ENCODE measurements around the gene CAB39. TPM values are rescaled to one million over a fixed set of nuclear protein-coding genes. Genes with fewer than 3 reads are reported as not detected.

Gene CAB39
- polyA plus RNA-seq, 1 of the 3 experiments (the other 2 are of a cell fraction), result 15.7 TPM

DNA sequence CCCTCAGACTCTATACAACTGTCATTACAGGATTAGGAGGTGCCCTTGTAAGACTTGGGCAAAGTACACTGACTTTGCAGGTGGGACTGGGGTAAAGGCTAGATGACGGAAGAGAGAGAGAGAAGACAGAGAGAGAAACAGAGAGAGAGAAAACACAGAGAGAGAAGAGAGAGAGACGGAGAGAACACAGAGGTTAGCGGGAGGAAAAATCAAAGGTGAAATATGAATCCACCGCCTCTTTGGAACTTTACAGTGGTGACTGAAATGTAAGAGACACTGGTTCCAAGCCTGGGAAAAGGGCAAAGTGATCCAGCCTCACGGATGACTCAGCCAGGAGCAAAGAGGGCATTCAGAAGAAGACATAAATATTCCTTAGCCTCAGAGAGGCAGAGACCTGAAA is 25.1 kb upstream of the CAB39 start:
- no peaks in the 10 kb centered on the region for H3K27me3 ChIP-seq (ENCODE audit: insufficient read depth)
- 47% methylated on average over 5 of the region's 5 CpGs for WGBS (ENCODE audit: low lambda C conversion rate)
- H3K9me3 ChIP-seq, result no peaks in the 10 kb centered on the region
- no peaks in the 10 kb centered on the region for H3K9me2 ChIP-seq
- no peaks in the 10 kb centered on the region for H3K79me2 ChIP-seq (ENCODE audit: insufficient read depth)
- H3K27ac ChIP-seq (ENCODE audit: low read depth in 2 of 2, low read length in 1 of 2), result peak overlapping the region in 1 of 2 experiments; percentile 44; a peak in 1 of 4 replicates
- H3K4me2 ChIP-seq, result peak overlapping the region; percentile 38; the same call in 1 of the 2 replicates
- peaks cover 6 to 17% of the 10 kb centered on the region in 2 experiments; a peak in 3 of 4 replicates for H3K4me1 ChIP-seq (ENCODE audit: control insufficient read depth in 1 of 2, insufficient read depth in 2 of 2, low read depth in 1 of 2, low read length in 1 of 2)
- DNase-seq, result no peak
- TF ChIP-seq, protein P1, sequence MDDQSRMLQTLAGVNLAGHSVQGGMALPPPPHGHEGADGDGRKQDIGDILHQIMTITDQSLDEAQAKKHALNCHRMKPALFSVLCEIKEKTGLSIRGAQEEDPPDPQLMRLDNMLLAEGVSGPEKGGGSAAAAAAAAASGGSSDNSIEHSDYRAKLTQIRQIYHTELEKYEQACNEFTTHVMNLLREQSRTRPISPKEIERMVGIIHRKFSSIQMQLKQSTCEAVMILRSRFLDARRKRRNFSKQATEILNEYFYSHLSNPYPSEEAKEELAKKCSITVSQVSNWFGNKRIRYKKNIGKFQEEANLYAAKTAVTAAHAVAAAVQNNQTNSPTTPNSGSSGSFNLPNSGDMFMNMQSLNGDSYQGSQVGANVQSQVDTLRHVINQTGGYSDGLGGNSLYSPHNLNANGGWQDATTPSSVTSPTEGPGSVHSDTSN (IDR thresholded peaks at IDR 0.05), result peak; percentile 39
- TF ChIP-seq JUND (IDR thresholded peaks at IDR 0.05), result peak; percentile 44
- peak; percentile 22; the same call in 1 of the 2 replicates for TF ChIP-seq RXRA (IDR thresholded peaks at IDR 0.05; ENCODE audit: borderline replicate concordance, low read depth)
- TF ChIP-seq GABPA (IDR thresholded peaks at IDR 0.05; ENCODE audit: low read depth), result no peak
- peak; percentile 63; the same call in 1 of the 2 replicates for TF ChIP-seq FOSL2 (IDR thresholded peaks at IDR 0.05; ENCODE audit: borderline replicate concordance, low read depth)
- TF ChIP-seq TAF1 (IDR thresholded peaks at IDR 0.05; ENCODE audit: borderline replicate concordance, low read depth, low read length), result no peak
- H3K36me3 ChIP-seq (replicated peaks in 1 of 2; ENCODE audit: control insufficient read depth in 1 of 2, insufficient read depth in 2 of 2, low read length in 1 of 2), result no peaks in the 10 kb centered on the region
- CTCF ChIA-PET, result no interaction called here
- no peak overlapping the region for H3K4me3 ChIP-seq (ENCODE audit: low read depth in 2 of 2, low read length in 1 of 2)
- POLR2A ChIA-PET, result no interaction called here
- peaks cover 7% of the 10 kb centered on the region for H3F3A ChIP-seq (replicated peaks; ENCODE audit: insufficient read depth)
- H4K20me1 ChIP-seq (ENCODE audit: insufficient read depth), result no peaks in the 10 kb centered on the region
- no peak overlapping the region for H2AFZ ChIP-seq (ENCODE audit: low read depth)
- no peak overlapping the region for H3K9ac ChIP-seq

DNA sequence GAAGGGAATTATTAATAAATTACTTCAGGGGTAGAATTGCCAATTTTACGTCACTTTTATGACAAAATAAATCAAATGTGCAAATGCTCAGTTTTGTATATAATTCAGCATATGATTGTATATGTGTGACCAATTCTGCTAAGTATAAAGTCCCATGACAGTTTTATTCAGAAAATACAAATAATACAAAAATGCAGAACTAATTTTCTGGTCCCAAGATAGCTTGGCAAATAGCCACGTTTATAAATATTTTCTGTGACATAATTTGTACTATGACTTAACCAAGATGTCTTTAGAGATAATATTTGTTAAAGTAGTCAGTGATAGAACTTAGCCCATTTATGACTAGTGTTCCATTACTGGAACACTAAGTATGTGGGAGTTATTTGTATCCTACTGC is 24.2 kb upstream of the CAB39 start:
- H3K4me2 ChIP-seq, result no peak overlapping the region
- H3K27me3 ChIP-seq (ENCODE audit: insufficient read depth), result no peaks in the 10 kb centered on the region
- H3K4me3 ChIP-seq (ENCODE audit: low read depth in 2 of 2, low read length in 1 of 2), result no peak overlapping the region
- no peak for DNase-seq
- H2AFZ ChIP-seq (ENCODE audit: low read depth), result no peak overlapping the region
- TF ChIP-seq FOXJ3 (CRISPR knock-in tag; IDR thresholded peaks at IDR 0.05) (no peak), EZH2phosphoT487 (IDR thresholded peaks at IDR 0.05; ENCODE audit: borderline replicate concordance, low read depth) (no peak), SMC3 (IDR thresholded peaks at IDR 0.05; ENCODE audit: low read depth, low read length) (no peak), RCOR1 (IDR thresholded peaks at IDR 0.05; ENCODE audit: low read length) (no peak), YY1 (IDR thresholded peaks at IDR 0.05; ENCODE audit: low read depth) (no peak), TCF12 (IDR thresholded peaks at IDR 0.05) (no peak), NRF1 (IDR thresholded peaks at IDR 0.05; ENCODE audit: low read depth, low read length) (no peak), POLR2AphosphoS5 (IDR thresholded peaks at IDR 0.05; ENCODE audit: low read depth, low read length) (no peak), RXRA (IDR thresholded peaks at IDR 0.05; ENCODE audit: borderline replicate concordance, low read depth) (no peak)
- TF ChIP-seq, protein P2, sequence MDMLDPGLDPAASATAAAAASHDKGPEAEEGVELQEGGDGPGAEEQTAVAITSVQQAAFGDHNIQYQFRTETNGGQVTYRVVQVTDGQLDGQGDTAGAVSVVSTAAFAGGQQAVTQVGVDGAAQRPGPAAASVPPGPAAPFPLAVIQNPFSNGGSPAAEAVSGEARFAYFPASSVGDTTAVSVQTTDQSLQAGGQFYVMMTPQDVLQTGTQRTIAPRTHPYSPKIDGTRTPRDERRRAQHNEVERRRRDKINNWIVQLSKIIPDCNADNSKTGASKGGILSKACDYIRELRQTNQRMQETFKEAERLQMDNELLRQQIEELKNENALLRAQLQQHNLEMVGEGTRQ (IDR thresholded peaks at IDR 0.05; ENCODE audit: borderline replicate concordance, low read depth, low read length), result no peak
- TF ChIP-seq, protein P3, sequence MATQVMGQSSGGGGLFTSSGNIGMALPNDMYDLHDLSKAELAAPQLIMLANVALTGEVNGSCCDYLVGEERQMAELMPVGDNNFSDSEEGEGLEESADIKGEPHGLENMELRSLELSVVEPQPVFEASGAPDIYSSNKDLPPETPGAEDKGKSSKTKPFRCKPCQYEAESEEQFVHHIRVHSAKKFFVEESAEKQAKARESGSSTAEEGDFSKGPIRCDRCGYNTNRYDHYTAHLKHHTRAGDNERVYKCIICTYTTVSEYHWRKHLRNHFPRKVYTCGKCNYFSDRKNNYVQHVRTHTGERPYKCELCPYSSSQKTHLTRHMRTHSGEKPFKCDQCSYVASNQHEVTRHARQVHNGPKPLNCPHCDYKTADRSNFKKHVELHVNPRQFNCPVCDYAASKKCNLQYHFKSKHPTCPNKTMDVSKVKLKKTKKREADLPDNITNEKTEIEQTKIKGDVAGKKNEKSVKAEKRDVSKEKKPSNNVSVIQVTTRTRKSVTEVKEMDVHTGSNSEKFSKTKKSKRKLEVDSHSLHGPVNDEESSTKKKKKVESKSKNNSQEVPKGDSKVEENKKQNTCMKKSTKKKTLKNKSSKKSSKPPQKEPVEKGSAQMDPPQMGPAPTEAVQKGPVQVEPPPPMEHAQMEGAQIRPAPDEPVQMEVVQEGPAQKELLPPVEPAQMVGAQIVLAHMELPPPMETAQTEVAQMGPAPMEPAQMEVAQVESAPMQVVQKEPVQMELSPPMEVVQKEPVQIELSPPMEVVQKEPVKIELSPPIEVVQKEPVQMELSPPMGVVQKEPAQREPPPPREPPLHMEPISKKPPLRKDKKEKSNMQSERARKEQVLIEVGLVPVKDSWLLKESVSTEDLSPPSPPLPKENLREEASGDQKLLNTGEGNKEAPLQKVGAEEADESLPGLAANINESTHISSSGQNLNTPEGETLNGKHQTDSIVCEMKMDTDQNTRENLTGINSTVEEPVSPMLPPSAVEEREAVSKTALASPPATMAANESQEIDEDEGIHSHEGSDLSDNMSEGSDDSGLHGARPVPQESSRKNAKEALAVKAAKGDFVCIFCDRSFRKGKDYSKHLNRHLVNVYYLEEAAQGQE (IDR thresholded peaks at IDR 0.05; ENCODE audit: low read depth, low read length), result no peak
- POLR2A ChIA-PET, result no interaction called here
- no peaks in the 10 kb centered on the region for H3K9me3 ChIP-seq
- CTCF ChIA-PET, result no interaction called here
- 46% methylated on average over 2 of the region's 2 CpGs for WGBS (ENCODE audit: low lambda C conversion rate)
- no peaks in the 10 kb centered on the region for H3K79me2 ChIP-seq (ENCODE audit: insufficient read depth)
- H4K20me1 ChIP-seq (ENCODE audit: insufficient read depth), result no peaks in the 10 kb centered on the region
- H3K9me2 ChIP-seq, result no peaks in the 10 kb centered on the region
- H3F3A ChIP-seq (replicated peaks; ENCODE audit: insufficient read depth), result peaks cover 7% of the 10 kb centered on the region
- H3K27ac ChIP-seq (ENCODE audit: low read depth in 2 of 2, low read length in 1 of 2), result no peak overlapping the region
- peaks cover 6 to 17% of the 10 kb centered on the region in 2 experiments; a peak in 3 of 4 replicates for H3K4me1 ChIP-seq (ENCODE audit: control insufficient read depth in 1 of 2, insufficient read depth in 2 of 2, low read depth in 1 of 2, low read length in 1 of 2)
- no peaks in the 10 kb centered on the region for H3K36me3 ChIP-seq (replicated peaks in 1 of 2; ENCODE audit: control insufficient read depth in 1 of 2, insufficient read depth in 2 of 2, low read length in 1 of 2)
- H3K9ac ChIP-seq, result no peak overlapping the region

Measured in SK-N-SH (cell line).